CD4-positive, alpha-beta T cell treated with Interleukin-1 beta for 1 hour (primary cell): ENCODE data around the gene ATF1.
A peak's percentile ranks its signal among the peaks of the same experiment; 100 is the strongest.
"Not testable (repeated sequence)": the region's sequence is repeated elsewhere in the genome, so short reads cannot be mapped to it uniquely, and the experiment has no call there.

Experiments used
- DNase-seq, 2 donors: peaks; one replicate each; pipeline ENCODE4 v3.0.0-alpha.2; 2020 to 2022

The ATF1 gene

GRCh38 chr12:50806176-50806575 lies 42.3 kb downstream of the ATF1 start:
- no peak for DNase-seq

- DNase-seq, result not testable (repeated sequence)
Measured at GRCh38 chr12:50809131-50809530, 45.2 kb downstream of the ATF1 start.

- DNase-seq, result not testable (repeated sequence)
Measured at GRCh38 chr12:50814921-50815320, 51.0 kb downstream of the ATF1 start.

GRCh38 chr12:50820177-50820576 lies 56.3 kb downstream of the ATF1 start:
- no peak for DNase-seq

GRCh38 chr12:50822082-50822481 lies 58.2 kb downstream of the ATF1 start:
- no peak for DNase-seq

GRCh38 chr12:50823724-50824123 lies 59.8 kb downstream of the ATF1 start:
- not testable (repeated sequence) for DNase-seq

GRCh38 chr12:50824914-50825313 lies 61.0 kb downstream of the ATF1 start:
- peak in 1 of 2 donors; percentile 0 for DNase-seq

GRCh38 chr12:50825372-50825838 lies 61.5 kb downstream of the ATF1 start:
- DNase-seq, result peak in 1 of 2 donors; percentile 64

GRCh38 chr12:50828121-50828520 lies 64.2 kb downstream of the ATF1 start:
- DNase-seq, result no peak

- DNase-seq, result no peak
Measured at GRCh38 chr12:50828886-50829285, 65.0 kb downstream of the ATF1 start.

GRCh38 chr12:50833801-50834200 lies 69.9 kb downstream of the ATF1 start:
- not testable (repeated sequence) for DNase-seq

GRCh38 chr12:50839042-50839441 lies 75.1 kb downstream of the ATF1 start:
- DNase-seq, result no peak

GRCh38 chr12:50840809-50841487 lies 77.0 kb downstream of the ATF1 start:
- no peak for DNase-seq

- no peak for DNase-seq
Measured at GRCh38 chr12:50841716-50842531, 78.0 kb downstream of the ATF1 start.

GRCh38 chr12:50842637-50843493 lies 79.0 kb downstream of the ATF1 start, which contains the start of gene TMPRSS12:
Gene TMPRSS12, plus strand, starts transcription at chr12:50842926. Its CDS starts 39 bp downstream, at chr12:50842965.
- no peak for DNase-seq

- DNase-seq, result no peak
Measured at GRCh38 chr12:50845021-50845647, 81.2 kb downstream of the ATF1 start.

GRCh38 chr12:50848963-50849362 lies 85.1 kb downstream of the ATF1 start:
- DNase-seq, result no peak

- not testable (repeated sequence) for DNase-seq
Measured at GRCh38 chr12:50855218-50855617, 91.3 kb downstream of the ATF1 start.

GRCh38 chr12:50855679-50856078 lies 91.8 kb downstream of the ATF1 start:
- DNase-seq, result not testable (repeated sequence)

GRCh38 chr12:50859621-50860310 lies 95.9 kb downstream of the ATF1 start:
- DNase-seq, result no peak

GRCh38 chr12:50862316-50862715 lies 98.4 kb downstream of the ATF1 start:
- no peak for DNase-seq

- DNase-seq, result no peak
Measured at GRCh38 chr12:50865266-50865665, 101.4 kb downstream of the ATF1 start.
